GM12872 (cell line): ENCODE results near the gene IDH3G.

Experiments
- TF ChIP-seq, protein P1 (sequence below): IDR thresholded peaks from 3 replicates; pipeline ENCODE4 v1.5.1; 2011; ENCODE audit warnings: low read depth, mild to moderate bottlenecking, low read length, moderate library complexity; ENCODE audit not compliant: insufficient read depth

IDH3G gene

DNA sequence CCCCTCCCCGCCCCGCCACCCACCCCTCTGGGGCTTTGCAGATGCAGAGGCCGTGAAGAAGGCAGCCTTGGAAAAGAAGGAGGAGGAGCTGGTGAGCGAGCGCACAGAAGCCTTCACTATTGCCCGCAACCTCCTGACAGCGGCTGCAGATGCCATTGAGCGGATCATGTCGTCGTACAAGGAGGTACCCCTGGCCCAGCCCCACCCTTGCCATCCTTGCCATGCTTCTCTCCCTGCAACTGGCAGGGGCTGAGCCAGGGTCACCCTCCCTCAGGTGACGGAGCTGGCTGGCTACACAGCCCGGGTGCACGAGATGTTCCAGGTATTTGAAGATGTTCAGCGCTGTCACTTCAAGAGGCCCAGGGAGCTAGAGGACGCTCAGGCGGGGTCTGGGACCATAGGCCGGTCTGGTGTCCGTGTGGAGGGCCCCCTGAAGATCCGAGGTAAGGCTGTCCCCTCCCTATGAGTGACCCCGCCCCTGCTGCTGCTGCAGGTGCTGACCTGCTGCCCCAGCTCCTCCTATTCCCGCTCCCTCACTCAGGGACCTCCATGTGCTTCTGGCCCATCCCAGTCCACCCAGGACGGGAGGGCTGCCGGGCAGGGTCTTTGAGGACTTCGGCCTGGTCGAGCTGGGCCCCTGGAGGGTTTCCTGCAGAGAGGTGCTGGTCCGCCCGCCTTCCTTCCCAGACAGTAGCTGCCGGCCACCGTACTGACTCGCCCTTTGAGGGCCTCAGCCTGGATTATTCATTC lies 57.9 kb downstream of the IDH3G start:
- TF ChIP-seq, protein P1, sequence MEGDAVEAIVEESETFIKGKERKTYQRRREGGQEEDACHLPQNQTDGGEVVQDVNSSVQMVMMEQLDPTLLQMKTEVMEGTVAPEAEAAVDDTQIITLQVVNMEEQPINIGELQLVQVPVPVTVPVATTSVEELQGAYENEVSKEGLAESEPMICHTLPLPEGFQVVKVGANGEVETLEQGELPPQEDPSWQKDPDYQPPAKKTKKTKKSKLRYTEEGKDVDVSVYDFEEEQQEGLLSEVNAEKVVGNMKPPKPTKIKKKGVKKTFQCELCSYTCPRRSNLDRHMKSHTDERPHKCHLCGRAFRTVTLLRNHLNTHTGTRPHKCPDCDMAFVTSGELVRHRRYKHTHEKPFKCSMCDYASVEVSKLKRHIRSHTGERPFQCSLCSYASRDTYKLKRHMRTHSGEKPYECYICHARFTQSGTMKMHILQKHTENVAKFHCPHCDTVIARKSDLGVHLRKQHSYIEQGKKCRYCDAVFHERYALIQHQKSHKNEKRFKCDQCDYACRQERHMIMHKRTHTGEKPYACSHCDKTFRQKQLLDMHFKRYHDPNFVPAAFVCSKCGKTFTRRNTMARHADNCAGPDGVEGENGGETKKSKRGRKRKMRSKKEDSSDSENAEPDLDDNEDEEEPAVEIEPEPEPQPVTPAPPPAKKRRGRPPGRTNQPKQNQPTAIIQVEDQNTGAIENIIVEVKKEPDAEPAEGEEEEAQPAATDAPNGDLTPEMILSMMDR: no peak
